HG03097 (cell line): ENCODE measurements around the gene LDLRAD4.
A peak's percentile ranks its signal among the peaks of the same experiment; 100 is the strongest.

Experiments
- ATAC-seq: cut with Tn5 transposase; IDR thresholded peaks from one replicate; pipeline ENCODE4 v1.9.1; 2021; ENCODE audit not compliant: unreplicated experiment, low FRiP score

The LDLRAD4 gene

GRCh38 chr18:13452871-13453680 lies 234.5 kb downstream of the LDLRAD4 start:
- ATAC-seq, result no peak

- ATAC-seq, result no peak
Observed at GRCh38 chr18:13453714-13454113, 235.2 kb downstream of the LDLRAD4 start.

GRCh38 chr18:13454363-13455150 lies 236.0 kb downstream of the LDLRAD4 start:
- ATAC-seq, result no peak

GRCh38 chr18:13455471-13455870 lies 236.9 kb downstream of the LDLRAD4 start:
- no peak for ATAC-seq

DNA sequence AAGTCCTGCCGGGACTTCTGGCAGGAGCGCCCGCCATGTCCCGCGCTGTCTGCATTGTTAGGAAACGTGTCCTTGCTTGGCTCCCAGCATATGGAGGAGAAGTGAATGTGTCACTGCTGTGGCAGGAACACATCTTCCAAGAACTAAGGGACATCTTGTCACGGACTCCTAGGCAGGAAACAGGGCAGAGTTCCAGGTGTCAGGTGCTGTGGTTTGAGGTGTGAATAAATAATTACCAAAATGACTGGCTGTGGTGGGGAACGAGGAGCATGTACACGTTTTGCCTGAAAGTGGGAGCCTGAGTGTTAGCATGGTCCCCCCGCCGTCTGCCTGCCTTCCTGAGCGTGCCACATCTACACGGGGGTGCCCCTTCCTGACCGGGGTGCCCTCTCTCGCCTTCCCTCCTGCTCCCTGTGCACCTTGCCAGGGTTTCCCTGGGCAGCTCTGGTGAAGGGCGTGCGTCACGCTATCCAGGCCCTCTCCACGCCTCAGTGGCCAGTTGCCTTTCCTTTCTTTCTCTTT lies 237.5 kb downstream of the LDLRAD4 start:
- peak; percentile 42 for ATAC-seq

- ATAC-seq, result no peak
Observed at GRCh38 chr18:13456736-13457271, 238.2 kb downstream of the LDLRAD4 start.

- no peak for ATAC-seq
Observed at GRCh38 chr18:13457327-13457726, 238.8 kb downstream of the LDLRAD4 start.

- ATAC-seq, result no peak
Observed at GRCh38 chr18:13460946-13461345, 242.4 kb downstream of the LDLRAD4 start.

- no peak for ATAC-seq
Observed at GRCh38 chr18:13461469-13461868, 242.9 kb downstream of the LDLRAD4 start.

DNA sequence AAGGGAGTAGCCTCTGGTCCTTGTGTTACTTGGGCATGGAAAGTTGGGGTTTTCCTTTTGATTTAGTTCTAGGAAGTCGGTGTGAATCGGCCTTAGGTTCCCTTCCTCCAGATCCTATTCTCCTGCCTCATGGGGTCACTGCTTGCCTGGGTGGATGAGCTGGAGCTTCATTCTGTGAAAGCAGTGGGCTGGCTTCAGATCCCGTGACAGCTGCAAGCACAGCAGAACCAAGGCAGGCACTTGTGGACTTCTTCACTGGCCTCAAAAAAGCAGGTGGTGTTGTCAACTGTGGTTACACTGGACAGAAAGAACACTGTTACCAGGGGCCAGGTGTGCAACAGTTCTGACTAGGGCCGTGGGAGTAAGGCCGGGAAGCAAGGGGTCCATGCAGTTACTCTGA lies 243.4 kb downstream of the LDLRAD4 start:
- no peak for ATAC-seq

GRCh38 chr18:13462686-13463085 lies 244.1 kb downstream of the LDLRAD4 start:
- no peak for ATAC-seq

DNA sequence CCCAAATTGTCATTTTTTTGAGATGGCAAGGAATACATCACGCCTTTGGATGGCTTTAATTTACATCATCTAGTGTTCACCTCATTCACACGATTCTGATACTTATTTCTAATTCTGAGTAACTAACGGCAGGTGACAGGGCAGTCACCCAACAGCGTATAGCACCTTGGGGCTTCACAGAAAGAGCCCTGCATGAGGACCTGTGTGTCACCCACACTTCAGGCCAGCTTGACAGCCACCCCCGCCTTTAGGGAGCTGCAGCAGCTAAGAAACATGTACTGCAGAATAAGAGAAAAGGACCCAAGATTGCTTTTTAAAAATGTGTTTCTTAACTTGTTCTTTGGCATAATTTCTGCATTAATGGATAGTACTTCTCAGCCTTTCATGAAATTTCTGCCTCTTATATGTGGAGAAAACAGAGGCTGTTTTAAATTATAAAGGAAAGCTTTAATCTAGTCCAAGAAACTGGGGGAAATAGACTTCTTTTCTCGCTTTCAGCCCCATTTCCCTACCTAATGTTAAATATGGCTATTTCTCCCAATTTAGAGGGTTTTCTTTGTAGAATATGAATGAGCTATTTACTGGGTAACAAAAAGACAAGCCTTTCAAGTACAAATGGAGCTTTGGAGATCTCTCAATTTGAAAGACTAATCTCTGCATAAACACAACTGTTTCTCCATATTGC lies 245.1 kb downstream of the LDLRAD4 start:
- no peak for ATAC-seq

DNA sequence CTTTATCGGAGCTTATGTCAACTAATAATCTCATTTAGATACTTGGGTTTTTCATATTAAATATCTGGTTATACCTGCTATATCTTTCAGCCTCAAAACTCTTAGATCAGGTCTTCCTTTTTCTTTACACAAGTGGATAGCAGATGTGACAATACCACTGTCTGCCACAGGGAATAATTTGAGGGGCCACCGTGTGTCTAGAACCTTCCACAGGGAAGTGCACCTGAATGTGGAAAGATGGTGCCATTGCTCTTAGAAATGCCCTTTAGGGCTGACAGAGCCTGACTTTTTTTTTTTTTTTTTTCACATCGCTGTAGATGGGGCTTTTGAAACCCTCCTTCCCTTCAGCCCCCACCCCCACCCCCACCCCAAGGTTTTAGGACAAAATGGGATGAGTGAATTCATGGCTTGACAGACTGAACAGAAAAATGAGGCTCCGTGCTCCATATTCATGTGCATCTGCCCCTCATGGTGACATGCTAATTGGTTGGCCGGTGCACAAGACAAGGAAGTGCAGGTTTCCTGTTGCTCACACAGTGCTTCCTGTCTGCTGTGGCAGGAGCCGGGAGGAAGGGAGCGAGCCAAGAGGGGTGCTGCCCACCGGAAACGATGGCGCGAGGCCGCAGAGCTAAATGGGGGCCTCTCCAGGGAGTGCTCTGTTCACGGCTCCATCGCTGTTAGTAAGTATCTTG lies 246.0 kb downstream of the LDLRAD4 start:
- ATAC-seq, result peak; percentile 93

DNA sequence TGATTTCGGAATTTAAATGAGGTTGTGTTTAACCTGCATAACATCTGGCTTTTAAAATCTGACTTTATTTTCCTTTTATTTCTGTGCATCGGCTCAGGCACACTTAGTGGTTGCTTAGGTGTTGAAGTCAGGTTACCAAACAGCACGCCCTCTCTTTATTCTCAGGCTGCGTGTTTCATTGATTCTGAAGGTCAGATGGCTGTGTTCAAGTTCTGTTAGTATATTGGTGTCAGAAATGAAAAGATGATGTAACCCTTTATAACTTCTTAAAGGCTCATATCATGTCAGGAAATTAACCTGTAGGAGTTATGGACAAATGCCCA lies 246.5 kb downstream of the LDLRAD4 start:
- peak; percentile 18 for ATAC-seq

- no peak for ATAC-seq
Observed at GRCh38 chr18:13465476-13465875, 246.9 kb downstream of the LDLRAD4 start.

DNA sequence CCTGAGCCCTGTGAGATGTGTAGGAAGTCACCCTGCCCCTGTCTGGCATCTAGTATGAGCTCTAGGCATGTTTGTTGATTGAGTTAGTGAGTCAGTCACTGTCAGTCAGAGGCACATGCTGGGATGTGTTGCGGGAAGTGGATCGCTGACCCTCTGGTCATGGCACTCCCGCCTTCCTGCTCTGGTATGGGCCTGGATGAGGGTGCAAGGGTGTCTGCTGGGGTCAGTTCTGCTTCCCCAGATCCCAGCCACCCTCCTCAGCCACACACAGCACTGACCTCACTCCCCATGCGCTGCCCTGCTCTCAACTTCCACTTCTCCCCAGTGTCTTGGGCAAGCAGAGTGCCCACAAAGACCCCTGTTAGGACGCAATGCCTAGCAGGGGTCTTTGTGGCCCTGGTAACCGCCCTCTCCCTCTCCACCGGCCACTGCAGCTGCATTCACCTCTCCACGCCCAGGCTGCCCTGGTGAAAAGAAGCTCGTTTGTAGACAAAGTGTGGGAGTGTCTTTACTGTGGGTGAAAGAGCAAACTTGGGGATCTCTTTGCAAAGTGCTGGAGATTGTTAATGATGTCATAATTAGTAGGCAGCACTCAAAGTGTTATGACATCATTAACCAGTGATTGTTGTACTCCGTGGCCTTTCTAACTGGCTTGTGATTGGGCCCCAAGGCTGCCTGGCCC lies 252.1 kb downstream of the LDLRAD4 start:
- no peak for ATAC-seq

DNA sequence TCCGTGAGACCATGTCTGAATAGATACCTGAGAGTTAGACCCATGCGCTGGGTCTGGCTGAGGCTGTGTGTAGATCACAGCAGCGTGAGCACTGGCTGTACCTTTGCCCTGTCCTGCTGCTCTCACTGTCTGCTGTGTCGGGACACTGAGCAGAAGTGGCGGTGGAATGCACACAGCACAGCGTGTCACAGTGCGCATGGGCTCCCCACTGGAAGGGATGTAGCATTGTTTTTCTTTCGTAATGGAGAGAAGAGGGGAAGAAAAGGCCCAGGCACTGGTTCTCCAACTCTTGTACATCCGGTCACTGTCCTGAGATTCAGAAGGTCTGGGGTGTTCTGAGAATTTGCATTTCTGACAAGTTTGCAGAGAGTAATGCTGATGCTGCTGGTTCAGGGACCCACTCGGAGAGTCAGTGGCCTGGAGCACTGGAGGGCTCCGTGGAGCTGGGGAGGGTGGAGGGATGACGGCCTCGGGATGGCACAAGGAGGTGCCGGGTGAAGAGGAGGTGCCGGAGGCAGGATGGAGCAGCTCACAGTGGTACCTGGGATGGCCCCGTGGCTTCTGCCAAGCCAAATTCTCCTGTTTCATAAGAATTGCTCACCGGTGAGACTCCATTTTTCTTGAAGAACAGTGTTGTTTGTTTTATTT lies 252.8 kb downstream of the LDLRAD4 start:
- ATAC-seq, result no peak

DNA sequence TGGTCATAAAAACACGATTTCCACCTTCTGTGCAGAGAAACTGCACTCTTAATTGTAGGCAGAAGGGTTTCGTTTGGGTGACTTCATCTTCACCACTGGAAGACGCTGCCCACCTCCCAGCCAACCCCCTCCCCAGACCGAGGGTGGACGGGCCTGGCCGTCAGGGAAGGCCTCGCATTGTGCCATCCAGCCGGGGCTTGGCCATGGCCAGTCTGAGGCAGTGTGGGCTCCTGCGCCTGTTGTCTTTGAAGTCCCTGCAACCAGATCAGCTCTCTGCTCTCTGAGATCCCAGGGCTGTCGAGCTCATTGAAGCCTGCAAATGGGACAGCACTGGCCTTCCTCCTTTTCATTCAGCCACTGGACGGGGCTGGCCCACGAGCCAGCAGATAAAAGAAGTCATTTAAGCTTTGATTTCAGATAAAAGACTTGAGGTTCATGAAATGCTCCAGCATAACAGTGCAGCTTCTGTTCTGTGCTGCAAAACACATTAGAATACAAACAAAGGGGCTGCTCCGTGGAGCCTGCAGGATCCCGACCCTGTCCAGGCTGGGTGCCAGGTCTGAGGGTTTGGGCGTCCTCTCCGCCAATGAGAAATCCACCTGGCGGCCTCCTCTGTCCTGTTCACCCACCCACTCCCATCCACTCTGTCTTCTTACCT lies 253.5 kb downstream of the LDLRAD4 start:
- ATAC-seq, result no peak

DNA sequence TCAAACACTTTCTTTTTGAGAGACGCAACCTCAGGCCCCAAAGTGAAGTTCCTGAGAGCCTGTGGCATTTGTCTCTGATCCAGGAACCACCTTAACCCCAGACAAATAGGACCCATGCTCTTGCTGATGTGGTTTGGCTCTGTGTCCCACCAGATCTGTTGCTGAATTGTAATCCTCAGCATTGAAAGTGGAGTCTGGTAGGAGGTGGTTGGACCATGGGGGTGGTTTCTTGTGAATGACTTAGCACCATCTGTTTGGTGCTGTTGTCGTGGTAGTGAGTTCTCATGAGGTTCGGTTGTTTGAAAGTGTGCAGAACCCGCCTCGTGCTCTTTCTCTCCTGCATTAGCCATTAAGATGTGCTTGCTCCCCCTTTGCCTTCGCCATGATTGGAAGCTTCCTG lies 255.2 kb downstream of the LDLRAD4 start:
- no peak for ATAC-seq
